SU-DHL-6 (cell line): ENCODE results near the gene CRISPLD2.

ENCODE experiments used
- H2AFZ ChIP-seq: fragments of 200-600 bp; sonication (generic); 2 replicates; pipeline ENCODE4 v1.6.1; 2014; ENCODE audit warnings: low read depth, mild to moderate bottlenecking, moderate library complexity, mixed read lengths, antibody characterized with exemption, low read length; ENCODE audit not compliant: severe bottlenecking
- H3F3A ChIP-seq: fragments of 200-600 bp; shearing (Covaris generic); 2 replicates; pipeline ENCODE4 v1.6.0; 2016; ENCODE audit warnings: antibody characterized with exemption, mild to moderate bottlenecking; ENCODE audit not compliant: insufficient read depth
- H3K27ac ChIP-seq: fragments of 200-600 bp; sonication (generic); 2 replicates; pipeline ENCODE4 v1.5.1; 2016; ENCODE audit warnings: low read depth, mild to moderate bottlenecking, low read length, moderate library complexity, mixed read lengths
- H3K27me3 ChIP-seq: fragments of 200-600 bp; sonication (generic), shearing (Covaris generic); 2 replicates; pipeline ENCODE4 v1.6.0; 2014; ENCODE audit warnings: mild to moderate bottlenecking, low read length
- H3K36me3 ChIP-seq: fragments of 200-600 bp; sonication (generic); 2 replicates; pipeline ENCODE4 v1.6.1; 2014; ENCODE audit warnings: mild to moderate bottlenecking, low read length, mixed read lengths
- H3K4me2 ChIP-seq: fragments of 300-600, 200-600 bp; shearing (Covaris generic), sonication (generic); 2 replicates; pipeline ENCODE4 v1.6.0; 2014; ENCODE audit warnings: low read length, low read depth, mild to moderate bottlenecking; ENCODE audit not compliant: poor library complexity, severe bottlenecking
- H3K4me3 ChIP-seq: fragments of 200-600 bp; sonication (generic); 2 replicates; pipeline ENCODE4 v1.5.1; 2014; ENCODE audit warnings: antibody characterized with exemption, low read length, mild to moderate bottlenecking, mixed read lengths; ENCODE audit not compliant: insufficient read depth, poor library complexity, severe bottlenecking
- H3K79me2 ChIP-seq: fragments of 200-600 bp; sonication (generic); 2 replicates; pipeline ENCODE4 v1.6.1; 2014; ENCODE audit warnings: mild to moderate bottlenecking, low read length, moderate library complexity; ENCODE audit not compliant: insufficient read depth
- H3K9ac ChIP-seq: fragments of 200-600 bp; sonication (generic); 2 replicates; pipeline ENCODE4 v1.7.0; 2014; ENCODE audit warnings: mild to moderate bottlenecking, low read length
- H3K9me2 ChIP-seq: fragments of 200-600 bp; sonication (generic); replicated peaks from 2 replicates; pipeline ENCODE4 v1.6.1; 2014; ENCODE audit warnings: low read length; ENCODE audit not compliant: insufficient read depth
- H3K9me3 ChIP-seq: fragments of 200-600 bp; sonication (generic); 2 replicates; pipeline ENCODE4 v1.6.1; 2014; ENCODE audit warnings: low read length, mixed read lengths; ENCODE audit not compliant: insufficient read depth
- H4K20me1 ChIP-seq: fragments of 200-600 bp; sonication (generic); 2 replicates; pipeline ENCODE4 v1.6.1; 2014; ENCODE audit warnings: low read depth, mild to moderate bottlenecking, antibody characterized with exemption, low read length, moderate library complexity, mixed read lengths
- CTCF ChIP-seq: fragments of 200-600 bp; sonication (generic); IDR thresholded peaks from one replicate; pipeline ENCODE4 v1.5.1; 2017; ENCODE audit warnings: antibody characterized with exemption, mild to moderate bottlenecking, low read length, moderate library complexity; ENCODE audit not compliant: insufficient read depth, poor library complexity, severe bottlenecking
- EZH2phosphoT487 ChIP-seq: fragments of 200-600 bp; sonication (generic), shearing (Covaris generic); conservative IDR thresholded peaks from 2 replicates; pipeline ENCODE4 v1.6.1; 2018; ENCODE audit warnings: mild to moderate bottlenecking, antibody characterized with exemption, low read length, moderate library complexity, mixed read lengths

Gene CRISPLD2

GRCh38 chr16:84874553-84874952, 54.8 kb downstream of the CRISPLD2 start:
- Histone ChIP-seq H3K36me3 (no peaks in the 10 kb centered on the region), H4K20me1 (no peaks in the 10 kb centered on the region), H3K79me2 (no peaks in the 10 kb centered on the region), H3K9me2 (no peaks in the 10 kb centered on the region), H3K4me2 (no peak overlapping the region), H3K4me3 (no peak overlapping the region), H3K27me3 (no peaks in the 10 kb centered on the region), H3K9me3 (no peaks in the 10 kb centered on the region), H2AFZ (no peak overlapping the region), H3F3A (no peaks in the 10 kb centered on the region), H3K9ac (no peak overlapping the region), H3K27ac (no peak overlapping the region)
- TF ChIP-seq EZH2phosphoT487: no peak
- TF ChIP-seq CTCF: no peak

GRCh38 chr16:84874983-84875382, 55.2 kb downstream of the CRISPLD2 start:
- Histone ChIP-seq H3K36me3 (no peaks in the 10 kb centered on the region), H2AFZ (no peak overlapping the region)
- TF ChIP-seq CTCF: no peak
- no peak for TF ChIP-seq EZH2phosphoT487

GRCh38 chr16:84875846-84876245, 56.1 kb downstream of the CRISPLD2 start:
- Histone ChIP-seq H4K20me1 (no peaks in the 10 kb centered on the region), H3K9me3 (no peaks in the 10 kb centered on the region), H3K4me2 (no peak overlapping the region), H3K79me2 (no peaks in the 10 kb centered on the region), H3K4me3 (no peak overlapping the region), H3K27ac (no peak overlapping the region), H3K9me2 (no peaks in the 10 kb centered on the region), H3K27me3 (no peaks in the 10 kb centered on the region), H2AFZ (no peak overlapping the region), H3F3A (no peaks in the 10 kb centered on the region), H3K9ac (no peak overlapping the region), H3K36me3 (no peaks in the 10 kb centered on the region)
- TF ChIP-seq CTCF: no peak
- no peak for TF ChIP-seq EZH2phosphoT487

More at GRCh38 chr16:84874983-84875382, 55.2 kb downstream of the CRISPLD2 start:
- Histone ChIP-seq H3K4me3 (no peak overlapping the region), H3K79me2 (no peaks in the 10 kb centered on the region), H3K9me3 (no peaks in the 10 kb centered on the region), H3K27ac (no peak overlapping the region), H3K9me2 (no peaks in the 10 kb centered on the region), H3K4me2 (no peak overlapping the region), H3K9ac (no peak overlapping the region), H3K27me3 (no peaks in the 10 kb centered on the region), H4K20me1 (no peaks in the 10 kb centered on the region), H3F3A (no peaks in the 10 kb centered on the region)
